ENCODE measurements around the gene FNTB. TPM values are rescaled to one million over a fixed set of nuclear protein-coding genes. Genes with fewer than 3 reads are reported as not detected.

The FNTB gene
- total and polyA plus RNA-seq, 9 of the 15 experiments (the other 6 are each of a cell fraction or from before 2014, with no cell fraction given), result 6.9 to 23.2 (median 12.2) TPM

GRCh38 chr14:65100922-65101541 is 114.3 kb downstream of the FNTB start:
- ChIA-PET POLR2A (interaction anchor here (0.6 kb wide), 1 partner anchor 473 kb away, joined by 3 read pairs; no protein-coding TSS in a partner anchor), CTCF (ENCODE audit: low intra/inter-chr PET ratio) (no interaction called here)
- Histone ChIP-seq H3K36me3 (ENCODE audit: control insufficient read depth, insufficient read depth, low read length) (peaks cover 44% of the 10 kb centered on the region), H3K27ac (ENCODE audit: extremely low read depth, low read depth, low read length) (peak overlapping the region; percentile 81), H3K9ac (ENCODE audit: insufficient read depth in 1 of 2, low read depth in 2 of 2, low read length in 2 of 2) (peak overlapping the region in 1 of 2 experiments; percentile 78; a peak in 2 of 4 replicates), H3K79me2 (ENCODE audit: control insufficient read depth, insufficient read depth, low read length) (peaks cover 60% of the 10 kb centered on the region), H3K4me2 (ENCODE audit: insufficient read depth, low read length) (peak overlapping the region; percentile 70), H2AFZ (ENCODE audit: low read depth, low read length) (no peak overlapping the region), H3K4me3 (peak overlapping the region; percentile 94), H4K20me1 (replicated peaks; ENCODE audit: control insufficient read depth, insufficient read depth, low read length) (peaks cover 16% of the 10 kb centered on the region; the same call in 1 of the 2 replicates), H3K27me3 (ENCODE audit: control insufficient read depth in 2 of 2, insufficient read depth in 2 of 2, low read length in 2 of 2) (no peaks in the 10 kb centered on the region), H3K9me1 (ENCODE audit: control insufficient read depth, insufficient read depth, low read length) (no peaks in the 10 kb centered on the region), H3K4me1 (replicated peaks in 1 of 2; ENCODE audit: control insufficient read depth in 2 of 2, insufficient read depth in 2 of 2, low read length in 2 of 2) (peaks cover 17 to 25% of the 10 kb centered on the region in 2 experiments), H3K9me3 (replicated peaks; ENCODE audit: control insufficient read depth, insufficient read depth, low read depth, low read length) (no peaks in the 10 kb centered on the region)
- TF ChIP-seq USF2 (CRISPR knock-in tag; IDR thresholded peaks at IDR 0.05) (0 out of 2 replicates have a peak, but pooled peaks have one; percentile 22), PKNOX1 (IDR thresholded peaks at IDR 0.05) (no peak), MCM2 (IDR thresholded peaks at IDR 0.05; ENCODE audit: low read depth) (no peak), L3MBTL2 (IDR thresholded peaks at IDR 0.05) (peak; percentile 12; the same call in 1 of the 2 replicates), TFE3 (CRISPR knock-in tag; IDR thresholded peaks at IDR 0.05) (peak; percentile 92), ATF3 (IDR thresholded peaks at IDR 0.05) (peak; percentile 61), ATF3 (CRISPR knock-in tag; conservative IDR thresholded peaks at IDR 0.05) (no peak), TOE1 (IDR thresholded peaks at IDR 0.05; ENCODE audit: borderline replicate concordance) (peak; percentile 74; the same call in 1 of the 2 replicates), TOE1 (CRISPR knock-in tag; IDR thresholded peaks at IDR 0.05; ENCODE audit: borderline replicate concordance, low read depth) (no peak), RAD51 (IDR thresholded peaks at IDR 0.05; ENCODE audit: borderline replicate concordance, low read depth) (peak; percentile 15; the same call in 1 of the 2 replicates)
- DNase-seq (ENCODE audit: extremely low read depth in 1 of 4, low spot score in 3 of 4) (no peak), FAIRE-seq (no peak), ATAC-seq (no peak)
- intact Hi-C loops (cut with micrococcal nuclease) (loop anchor here (5.0 kb wide), 1 partner anchor 59 kb away; no protein-coding TSS in a partner anchor), in situ Hi-C loops (cut with MboI) (no loop called here)
- 13% methylated on average over 4 of the region's 6 CpGs for WGBS (ENCODE audit: insufficient coverage, low coverage, missing lambda C conversion rate)
- TSS peak; percentile 51 for BruUV-seq (replicated peaks)

All from K562 (cell line).